AG09309 (cell line): ENCODE data around the gene IQSEC2.

Experiments
- DNase-seq: peaks from one replicate; pipeline ENCODE4 v3.0.0-alpha.2; 2010; ENCODE audit warnings: low read depth
- H3K4me3 ChIP-seq: 2 replicates; pipeline ENCODE4 v1.5.1; 2011; ENCODE audit warnings: mild to moderate bottlenecking, low read depth, low read length, moderate library complexity; ENCODE audit not compliant: control insufficient read depth
- TF ChIP-seq, protein P1 (sequence below): IDR thresholded peaks from 2 replicates; pipeline ENCODE4 v1.5.1; 2011; ENCODE audit warnings: mild to moderate bottlenecking, low read depth, low read length, inconsistent platforms; ENCODE audit not compliant: insufficient read depth, control insufficient read depth; ENCODE audit errors: missing control alignments

The IQSEC2 gene

DNA sequence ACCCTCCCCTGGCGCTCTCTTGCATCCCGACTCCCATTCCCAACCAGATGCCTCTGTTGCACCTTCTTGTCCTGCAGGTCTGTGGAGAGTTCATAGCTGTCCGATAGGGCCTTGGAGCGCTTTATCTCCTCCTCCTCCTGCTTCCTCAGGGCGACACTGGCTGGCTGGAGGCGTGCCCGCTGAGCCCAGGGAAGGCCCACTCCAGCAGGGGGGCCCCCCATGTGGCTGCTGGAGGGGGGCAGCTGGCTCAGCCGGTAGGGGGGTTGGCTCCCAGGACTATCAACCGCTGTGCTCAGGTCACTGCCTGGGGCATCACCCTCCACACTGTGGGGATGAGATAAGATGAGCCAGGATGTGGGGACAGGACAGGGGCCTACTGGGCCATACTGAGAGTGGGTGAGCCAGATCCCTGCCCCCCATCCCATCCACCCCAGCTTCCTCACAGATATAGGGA is 25.6 kb downstream of the IQSEC2 start:
- TF ChIP-seq, protein P1, sequence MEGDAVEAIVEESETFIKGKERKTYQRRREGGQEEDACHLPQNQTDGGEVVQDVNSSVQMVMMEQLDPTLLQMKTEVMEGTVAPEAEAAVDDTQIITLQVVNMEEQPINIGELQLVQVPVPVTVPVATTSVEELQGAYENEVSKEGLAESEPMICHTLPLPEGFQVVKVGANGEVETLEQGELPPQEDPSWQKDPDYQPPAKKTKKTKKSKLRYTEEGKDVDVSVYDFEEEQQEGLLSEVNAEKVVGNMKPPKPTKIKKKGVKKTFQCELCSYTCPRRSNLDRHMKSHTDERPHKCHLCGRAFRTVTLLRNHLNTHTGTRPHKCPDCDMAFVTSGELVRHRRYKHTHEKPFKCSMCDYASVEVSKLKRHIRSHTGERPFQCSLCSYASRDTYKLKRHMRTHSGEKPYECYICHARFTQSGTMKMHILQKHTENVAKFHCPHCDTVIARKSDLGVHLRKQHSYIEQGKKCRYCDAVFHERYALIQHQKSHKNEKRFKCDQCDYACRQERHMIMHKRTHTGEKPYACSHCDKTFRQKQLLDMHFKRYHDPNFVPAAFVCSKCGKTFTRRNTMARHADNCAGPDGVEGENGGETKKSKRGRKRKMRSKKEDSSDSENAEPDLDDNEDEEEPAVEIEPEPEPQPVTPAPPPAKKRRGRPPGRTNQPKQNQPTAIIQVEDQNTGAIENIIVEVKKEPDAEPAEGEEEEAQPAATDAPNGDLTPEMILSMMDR = no peak
- no peak for DNase-seq

DNA sequence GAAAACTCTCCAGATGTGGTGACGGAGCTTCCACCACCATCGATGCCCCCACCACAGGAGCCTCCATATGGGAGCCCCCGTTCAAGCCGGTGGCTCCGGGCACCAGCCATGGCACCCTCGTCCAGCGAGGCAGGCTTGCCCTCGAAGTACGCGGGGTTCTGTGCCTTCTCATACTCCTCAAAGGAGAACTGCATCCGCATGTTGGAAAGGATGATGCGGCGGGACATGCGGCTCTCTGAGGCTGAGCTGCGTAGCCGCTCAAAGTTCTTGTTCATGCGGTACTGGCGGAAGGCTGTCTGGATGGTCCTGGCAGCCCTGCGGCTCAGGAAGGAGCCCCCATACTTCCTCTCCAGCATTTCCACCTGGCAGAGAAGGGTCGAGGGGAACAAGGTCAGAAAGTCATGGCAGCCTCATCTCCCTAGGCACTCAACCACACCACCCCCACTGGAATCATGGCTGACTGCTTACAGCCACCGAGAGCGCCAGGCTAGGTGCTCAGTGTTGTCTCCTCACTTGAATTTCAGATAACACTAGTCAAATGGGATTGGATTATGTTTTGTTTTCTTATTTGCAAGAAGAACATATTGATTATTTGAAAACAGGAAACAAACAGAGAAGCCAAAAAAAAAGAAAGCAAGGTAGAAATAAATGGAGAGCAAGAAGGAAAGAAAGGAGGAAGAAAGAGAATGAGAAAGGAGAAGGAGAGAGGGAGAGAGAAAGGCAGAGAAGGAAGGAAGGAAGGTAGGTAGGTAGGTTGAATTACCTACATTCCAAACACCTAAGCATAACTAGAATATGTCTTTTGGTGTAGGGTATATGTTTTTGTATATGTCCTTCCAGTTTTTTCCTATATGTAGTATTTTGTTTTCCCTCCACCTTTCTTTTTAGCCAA is 26.6 kb downstream of the IQSEC2 start:
- no peak overlapping the region for H3K4me3 ChIP-seq
- TF ChIP-seq, protein P1 = no peak
- no peak for DNase-seq

More for the DNA sequence above, 25.6 kb downstream of the IQSEC2 start:
- no peak overlapping the region for H3K4me3 ChIP-seq

DNA sequence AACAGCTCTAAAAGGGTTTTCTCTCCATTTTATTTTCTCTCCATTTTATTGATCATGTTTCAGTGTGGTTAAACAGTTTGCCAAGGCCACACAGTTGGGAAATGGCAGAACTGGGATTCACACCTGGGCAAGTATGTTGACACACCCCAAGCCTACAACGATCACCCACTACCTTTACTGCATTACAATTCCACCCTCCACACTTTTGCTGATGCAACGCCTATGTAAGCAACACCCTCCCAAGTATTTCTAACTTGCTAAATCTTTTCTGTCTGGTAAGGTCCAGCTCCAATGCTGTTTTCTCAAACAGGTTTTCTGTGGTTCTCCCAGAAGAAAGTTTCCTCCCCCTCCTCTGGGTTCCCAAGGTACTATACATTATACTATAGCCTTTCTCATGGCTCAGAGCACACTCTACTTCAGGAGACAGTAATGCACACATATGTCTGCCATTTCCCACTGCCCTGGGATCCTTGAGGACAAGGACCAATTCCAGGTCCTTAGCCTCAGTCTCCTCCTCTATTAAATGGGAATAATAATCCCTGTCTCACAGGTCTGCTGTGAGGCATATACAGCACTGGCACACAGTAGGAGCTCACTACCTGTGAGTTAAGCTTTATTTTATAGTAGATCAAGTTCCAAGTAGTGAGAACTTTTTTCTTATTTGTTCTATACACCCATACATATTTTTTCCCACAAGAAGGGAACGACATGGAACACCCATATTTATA is 27.9 kb downstream of the IQSEC2 start:
- H3K4me3 ChIP-seq = no peak overlapping the region
- TF ChIP-seq, protein P1 = no peak
- DNase-seq = no peak

DNA sequence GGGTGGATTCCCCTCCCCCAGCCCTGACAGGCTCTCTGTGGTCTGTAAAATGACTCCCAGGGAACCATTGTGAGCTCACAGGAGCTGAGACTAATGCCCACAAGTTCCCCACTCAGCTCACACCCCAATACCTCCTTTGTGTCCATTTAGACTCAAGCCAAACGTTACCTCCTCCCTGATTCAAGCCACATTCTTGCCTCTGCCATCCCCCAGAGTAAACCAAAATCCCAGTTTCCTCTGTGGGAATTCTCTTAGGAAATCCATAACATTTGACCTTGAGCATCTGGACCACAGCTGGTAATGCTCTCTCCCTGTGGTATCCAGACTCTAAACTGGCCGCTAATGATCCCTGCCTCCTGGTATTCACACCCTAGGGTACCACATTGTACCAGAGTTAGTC is 30.1 kb downstream of the IQSEC2 start:
- DNase-seq = no peak
- TF ChIP-seq, protein P1 = no peak
- no peak overlapping the region for H3K4me3 ChIP-seq

DNA sequence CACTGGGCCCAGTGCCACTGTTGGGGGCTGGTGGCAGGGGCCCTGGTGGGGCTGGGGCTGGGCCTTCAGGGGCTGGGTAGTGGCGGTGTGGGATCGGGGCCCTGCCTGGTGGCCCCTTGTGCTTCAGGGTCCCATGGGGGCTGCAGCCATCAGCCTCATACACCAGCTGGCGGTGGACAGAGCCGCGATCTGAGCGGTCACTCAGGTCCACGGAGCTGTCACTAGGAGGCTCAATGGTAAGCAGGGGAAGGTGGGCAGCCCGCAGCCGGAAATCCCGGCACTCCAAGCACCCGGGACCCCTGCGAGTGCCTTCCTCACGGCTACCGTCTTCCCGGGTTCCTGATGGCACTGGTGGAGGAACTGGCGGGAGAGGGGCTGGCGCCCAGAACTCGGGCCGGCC is 30.8 kb downstream of the IQSEC2 start:
- DNase-seq = no peak
- TF ChIP-seq, protein P1 = no peak
- no peak overlapping the region for H3K4me3 ChIP-seq

DNA sequence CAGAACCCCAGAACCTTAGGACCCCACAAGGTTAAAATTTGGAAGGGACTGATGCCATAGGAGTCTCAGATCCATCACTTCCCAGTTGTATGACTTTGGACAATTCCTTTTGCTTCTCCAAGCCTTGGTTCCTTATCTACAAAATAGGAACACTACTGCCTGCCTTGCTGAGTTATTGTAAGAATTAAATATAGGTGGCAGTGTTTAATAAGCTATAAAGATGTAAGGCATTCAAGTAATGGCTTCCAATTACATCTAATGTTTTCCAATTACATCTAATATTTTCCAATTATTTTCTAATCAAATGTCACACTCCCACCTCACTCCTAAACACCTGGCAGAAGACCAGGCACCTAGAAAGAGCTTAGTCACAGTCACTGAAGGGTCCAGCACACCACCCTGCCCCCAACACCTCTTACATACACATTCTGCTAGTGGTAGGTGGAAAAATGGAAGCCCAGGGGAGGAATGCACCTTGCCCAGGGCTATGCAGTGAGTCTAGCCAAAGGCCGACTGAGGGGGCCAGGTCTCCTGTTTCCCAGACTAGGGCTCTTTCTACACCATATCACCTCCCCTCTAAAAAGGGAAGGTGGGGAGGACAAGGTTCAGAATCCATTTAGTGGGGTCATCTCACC is 31.9 kb downstream of the IQSEC2 start:
- DNase-seq = no peak
- TF ChIP-seq, protein P1 = no peak
- H3K4me3 ChIP-seq = no peak overlapping the region
